Keratinocyte (primary cell): ENCODE results near the gene TCF7L2. TPM values are rescaled to one million over a fixed set of nuclear protein-coding genes. Genes with fewer than 3 reads are reported as not detected.

Source experiments
- DNase-seq: peaks from one replicate; pipeline ENCODE4 v3.0.0-alpha.2; 2011; ENCODE audit warnings: low read depth, missing footprints, low spot score
- FAIRE-seq: peaks from 2 replicates; lab custom pipeline; 2011; peaks lifted over from hg19 to GRCh38; lab: Jason Lieb, UNC
- H2AFZ ChIP-seq: 2 replicates; pipeline ENCODE4 v1.6.0; 2012; ENCODE audit warnings: low read length, control low read depth, inconsistent platforms; ENCODE audit not compliant: control insufficient read depth
- H3K27ac ChIP-seq: 2 replicates; pipeline ENCODE4 v1.5.1; 2011; ENCODE audit warnings: low read length; ENCODE audit not compliant: control insufficient read depth, insufficient read depth
- H3K27me3 ChIP-seq: 3 replicates; pipeline ENCODE4 v1.6.0; 2011; ENCODE audit warnings: low read length; ENCODE audit not compliant: control insufficient read depth, insufficient read depth; ENCODE audit errors: extremely low read depth
- H3K36me3 ChIP-seq, 2 experiments: 2 replicates in 1 of 2; 3 replicates in 1 of 2; pipeline ENCODE4 v1.5.1; 2011; ENCODE audit warnings: low read length in 2 of 2, mild to moderate bottlenecking in 1 of 2; ENCODE audit not compliant: control insufficient read depth in 2 of 2, insufficient read depth in 2 of 2; ENCODE audit errors: extremely low read depth in 1 of 2
- H3K4me1 ChIP-seq: 3 replicates; pipeline ENCODE4 v1.5.1; 2011; ENCODE audit warnings: low read length; ENCODE audit not compliant: control insufficient read depth, insufficient read depth; ENCODE audit errors: extremely low read depth
- H3K4me2 ChIP-seq: 3 replicates; pipeline ENCODE4 v1.6.0; 2011; ENCODE audit warnings: low read depth, low read length; ENCODE audit not compliant: control insufficient read depth, insufficient read depth; ENCODE audit errors: extremely low read depth
- H3K4me3 ChIP-seq, 3 experiments: fragments of 200-600 bp in 1 of 3; sonication (generic) in 1 of 3; 2 replicates in 2 of 3; 3 replicates in 1 of 3; pipeline ENCODE4 v1.5.1; 2011 to 2016; ENCODE audit warnings: low read length in 3 of 3, mild to moderate bottlenecking in 3 of 3, control low read depth in 2 of 3, inconsistent platforms in 1 of 3, low read depth in 1 of 3, mixed read lengths in 1 of 3, mixed run types in 1 of 3, moderate library complexity in 1 of 3; ENCODE audit not compliant: control insufficient read depth in 2 of 3, insufficient read depth in 2 of 3; ENCODE audit errors: extremely low read depth in 1 of 3
- H3K79me2 ChIP-seq: 2 replicates; pipeline ENCODE4 v1.6.0; 2012; ENCODE audit warnings: low read length; ENCODE audit not compliant: control insufficient read depth, insufficient read depth
- H3K9ac ChIP-seq: 3 replicates; pipeline ENCODE4 v1.6.0; 2011; ENCODE audit warnings: low read length; ENCODE audit not compliant: control insufficient read depth, insufficient read depth; ENCODE audit errors: extremely low read depth
- H3K9me1 ChIP-seq: 3 replicates; pipeline ENCODE4 v1.6.0; 2011; ENCODE audit warnings: low read length; ENCODE audit not compliant: control insufficient read depth, insufficient read depth; ENCODE audit errors: extremely low read depth
- H3K9me3 ChIP-seq: 2 replicates; pipeline ENCODE4 v1.5.1; 2012; ENCODE audit warnings: low read depth, low read length; ENCODE audit not compliant: control insufficient read depth
- H4K20me1 ChIP-seq: 3 replicates; pipeline ENCODE4 v1.6.0; 2011; ENCODE audit warnings: low read length; ENCODE audit not compliant: control insufficient read depth, insufficient read depth; ENCODE audit errors: extremely low read depth
- CTCF ChIP-seq, 3 experiments: IDR thresholded peaks in 1 of 3; conservative IDR thresholded peaks in 1 of 3; optimal IDR thresholded peaks in 1 of 3; 2 replicates in 2 of 3; 3 replicates in 1 of 3; pipeline versions ENCODE3 to v1.5.1; 2011; ENCODE audit warnings: low read length in 3 of 3, mild to moderate bottlenecking in 3 of 3, moderate library complexity in 2 of 3, control low read depth in 1 of 3, inconsistent platforms in 1 of 3; ENCODE audit not compliant: insufficient read depth in 2 of 3; ENCODE audit errors: extremely low read depth in 1 of 3
- EZH2 ChIP-seq: IDR thresholded peaks from one replicate; pipeline ENCODE4 v1.6.1; 2012; ENCODE audit warnings: inconsistent platforms, mild to moderate bottlenecking, low read length, moderate library complexity
- dilution Hi-C: fragments of 300-500 bp; cut with MboI; formaldehyde crosslinking; loops from one replicate; pipeline ENCODE4 v1.7.0; 2020; ENCODE audit warnings: low sequenced_read_pairs; ENCODE audit not compliant: extremely low pct_ligation_motif_present
- polyA plus RNA-seq, 5 experiments: library from polyadenylated mRNA; depleted of rRNA in 3 of 5; stranded (reverse) in 3 of 5; stranded (forward) in 1 of 5; unstranded in 1 of 5; fragments of >200 nt; gene quantifications; 1 replicate in 1 of 5; 2 replicates in 3 of 5; 3 replicates in 1 of 5; pipeline versions ENCODE4 v1.2.1 to v1.2.3, GENCODE V29; 2011 to 2012; ENCODE audit warnings: missing spikeins in 2 of 5, low read depth in 1 of 5, low replicate concordance in 1 of 5

The TCF7L2 gene
- polyA plus RNA-seq, 1 donor (not counting 4 experiments of a cell fraction or from before 2014, with no cell fraction given), result 2.5 TPM

- Histone ChIP-seq H3K9me1 (no peaks in the 10 kb centered on the region), H3K9me3 (no peaks in the 10 kb centered on the region), H3K36me3 (no peaks in the 10 kb centered on the region), H3K79me2 (no peaks in the 10 kb centered on the region), H4K20me1 (no peaks in the 10 kb centered on the region), H3K9ac (no peak overlapping the region), H3K4me3 (no peak overlapping the region), H3K27me3 (no peaks in the 10 kb centered on the region), H3K4me2 (no peak overlapping the region), H3K27ac (no peak overlapping the region), H2AFZ (no peak overlapping the region), H3K4me1 (peaks cover 17% of the 10 kb centered on the region)
- no peak for DNase-seq
- TF ChIP-seq EZH2 (no peak), CTCF (optimal IDR thresholded peaks at IDR 0.05 in 1 of 3, IDR thresholded peaks at IDR 0.05 in 1 of 3, conservative IDR thresholded peaks at IDR 0.05 in 1 of 3; ENCODE audit: extremely low read depth in 1 of 3, insufficient read depth in 2 of 3, low read length in 3 of 3) (no peak)
- no peak for FAIRE-seq
- dilution Hi-C loops, result no loop called here
Measured at GRCh38 chr10:113068178-113068890, 118.3 kb downstream of the TCF7L2 start.

- no peak overlapping the region for H3K4me2 ChIP-seq
- H3K9me1 ChIP-seq, result no peaks in the 10 kb centered on the region
- dilution Hi-C loops, result no loop called here
- TF ChIP-seq CTCF (optimal IDR thresholded peaks at IDR 0.05 in 1 of 3, IDR thresholded peaks at IDR 0.05 in 1 of 3, conservative IDR thresholded peaks at IDR 0.05 in 1 of 3; ENCODE audit: extremely low read depth in 1 of 3, insufficient read depth in 2 of 3, low read length in 3 of 3) (no peak), EZH2 (no peak)
- no peaks in the 10 kb centered on the region for H3K9me3 ChIP-seq
- no peak overlapping the region for H3K27ac ChIP-seq
- DNase-seq (no peak), FAIRE-seq (peak; percentile 39)
- no peaks in the 10 kb centered on the region for H4K20me1 ChIP-seq
- no peaks in the 10 kb centered on the region for H3K27me3 ChIP-seq
- H2AFZ ChIP-seq, result no peak overlapping the region
- peaks cover 25% of the 10 kb centered on the region for H3K4me1 ChIP-seq
- H3K4me3 ChIP-seq, result no peak overlapping the region
- no peak overlapping the region for H3K9ac ChIP-seq
- no peaks in the 10 kb centered on the region for H3K36me3 ChIP-seq
- H3K79me2 ChIP-seq, result no peaks in the 10 kb centered on the region
Measured at GRCh38 chr10:113069595-113069994, 119.5 kb downstream of the TCF7L2 start.
